Adrenal gland (tissue), 12 donors: ENCODE measurements around the gene ANKRD11. TPM values are rescaled to one million over a fixed set of nuclear protein-coding genes. Genes with fewer than 3 reads are reported as not detected.

ENCODE experiments used
- DNase-seq, 7 donors: peaks; one replicate each; pipeline ENCODE4 v3.0.0-alpha.2; 2019 to 2020
- H3K27ac ChIP-seq, 5 donors: fragments of 200-600 bp; sonication (generic) in 4 of 5; 1 replicate in 3 of 5; 2 replicates in 2 of 5; pipeline versions ENCODE4 v1.5.1 to v1.8.0; 2016 to 2020; ENCODE audit warnings: mild to moderate bottlenecking in 1 of 5
- H3K27me3 ChIP-seq: fragments of 200-600 bp; 2 replicates; pipeline ENCODE4 v1.8.0; 2021
- H3K36me3 ChIP-seq, 2 donors: fragments of 200-600 bp; replicated peaks in 1 of 2; 1 replicate in 1 of 2; 2 replicates in 1 of 2; pipeline versions ENCODE4 v1.5.1 to v1.8.0; 2018 to 2022
- H3K4me1 ChIP-seq, 2 donors: fragments of 200-600 bp; replicated peaks in 1 of 2; 1 replicate in 1 of 2; 2 replicates in 1 of 2; pipeline versions ENCODE4 v1.5.1 to v1.8.0; 2018 to 2021
- H3K4me3 ChIP-seq, 4 donors: fragments of 200-600 bp; sonication (generic) in 3 of 4; one replicate each; pipeline ENCODE4 v1.5.1; 2016 to 2018
- H3K9me3 ChIP-seq, 3 donors: fragments of 200-600 bp; sonication (generic) in 1 of 3; replicated peaks in 1 of 3; 1 replicate in 2 of 3; 2 replicates in 1 of 3; pipeline versions ENCODE4 v1.5.1 to v1.8.0; 2016 to 2021
- CTCF ChIP-seq, 6 experiments: fragments of 450-650 bp in 4 of 6; fragments of 200-600 bp in 2 of 6; sonication (generic) in 1 of 6; IDR thresholded peaks; 1 replicate in 5 of 6; 2 replicates in 1 of 6; pipeline versions ENCODE4 v1.5.1 to v1.8.0; 2016 to 2021; ENCODE audit warnings: antibody characterized with exemption in 6 of 6, mild to moderate bottlenecking in 2 of 6, moderate library complexity in 1 of 6
- POLR2A ChIP-seq, 2 donors: fragments of 450-650 bp; IDR thresholded peaks; one replicate each; pipeline ENCODE4 v1.6.1; 2017; ENCODE audit warnings: antibody characterized with exemption in 2 of 2, mild to moderate bottlenecking in 2 of 2, moderate library complexity in 1 of 2
- WGBS, 4 donors: extraction: QIAGEN DNeasy Blood & Tissue Kit in 2 of 4; methylation state at CpG; one replicate each; pipeline versions ENCODE4 v1.1.5 to v1.1.7; 2013 to 2017; 5-methylcytosine and 5-hydroxymethylcytosine counted together
- intact Hi-C, 2 donors: fragments of 100-400 bp; cut with DNase I; formaldehyde crosslinking; loops; one replicate each; pipeline versions ENCODE4 v1.14.1 to v1.15.0; 2022 to 2023
- polyA plus RNA-seq, 3 donors: library from polyadenylated mRNA; stranded (reverse); fragments of 200-250 nt in 2 of 3; fragments of 350-450 nt in 1 of 3; fragmentation: Illumina TruSeq in 1 of 3; extraction: RNeasy Lipid Tissue Mini Kit (QIAGEN cat#74804) in 1 of 3; gene quantifications; one replicate each; pipeline ENCODE4 v1.2.3, GENCODE V29; 2013 to 2014
- total RNA-seq, 9 donors: library from RNA; depleted of rRNA in 4 of 9; stranded (reverse); fragments of >200 nt in 4 of 9; fragments of 120-200 nt in 1 of 9; fragmentation: NEBNext Ultra II Directional in 1 of 9; extraction: Animal tissue kit (Norgen Biotek cat#: 25700) in 1 of 9; gene quantifications; one replicate each; pipeline versions ENCODE4 v1.1.0 to v1.2.4, GENCODE V29; 2013 to 2023
- donor health status: healthy with polysubstance abuse.
- donor health status: Bipolar disorder and iron deficiency.
- donor health status: DM: yes; HTN: yes; CAD: no.
- donor health status: DM: no; HTN: no; CAD: no.
- donor health status: DM: no; HTN: no; CAD: no.
- donor health status: DM: yes; HTN: yes; CAD: no.

ANKRD11 gene
- total and polyA plus RNA-seq, 12 donors = 29.7 to 127 (median 80.1) TPM

- Histone ChIP-seq H3K36me3 (no peaks in the 10 kb centered on the region), H3K27ac (peak overlapping the region in 3 of 5 donors; percentile 18 to 84 (median 69)), H3K4me1 (peaks cover 16 to 46% of the 10 kb centered on the region in 2 donors), H3K9me3 (no peaks in the 10 kb centered on the region), H3K27me3 (no peaks in the 10 kb centered on the region), H3K4me3 (no peak overlapping the region)
- TF ChIP-seq POLR2A (IDR thresholded peaks at IDR 0.05) = no peak
- TF ChIP-seq CTCF (IDR thresholded peaks at IDR 0.05) = no peak
- 73 to 84% (median 76%) methylated on average over 22 to 32 of the region's 32 CpGs for WGBS, 4 donors
- peak in 5 of 7 donors; percentile 46 to 67 (median 60) for DNase-seq
- intact Hi-C loops = no loop called here
Observed at GRCh38 chr16:89373355-89374110, 116.8 kb downstream of the ANKRD11 start.

- 57 to 74% (median 63%) methylated on average over 21 to 32 of the region's 32 CpGs for WGBS, 4 donors
- no peaks in the 10 kb centered on the region for H3K27me3 ChIP-seq
- peak overlapping the region; percentile 22 to 85 (median 79) for H3K27ac ChIP-seq
- TF ChIP-seq POLR2A (IDR thresholded peaks at IDR 0.05) = peak in 1 of 2 donors; percentile 63
- no peak for TF ChIP-seq CTCF (IDR thresholded peaks at IDR 0.05)
- peak overlapping the region in 1 of 4 donors; percentile 15 for H3K4me3 ChIP-seq
- no peaks in the 10 kb centered on the region for H3K9me3 ChIP-seq
- H3K36me3 ChIP-seq = no peaks in the 10 kb centered on the region
- H3K4me1 ChIP-seq = peaks cover 14 to 52% of the 10 kb centered on the region in 2 donors
- peak; percentile 81 to 90 (median 89) for DNase-seq
- intact Hi-C loops = no loop called here
Observed at GRCh38 chr16:89371968-89372634, 118.3 kb downstream of the ANKRD11 start.

GRCh38 chr16:89371386-89371785 lies 119.0 kb downstream of the ANKRD11 start:
- TF ChIP-seq CTCF (IDR thresholded peaks at IDR 0.05) = no peak
- TF ChIP-seq POLR2A (IDR thresholded peaks at IDR 0.05) = no peak
- WGBS, 4 donors = 94 to 98% (median 95%) methylated on average over 5 to 12 of the region's 12 CpGs
- H3K27me3 ChIP-seq = no peaks in the 10 kb centered on the region
- intact Hi-C loops = no loop called here
- no peak for DNase-seq
- peaks cover 14 to 52% of the 10 kb centered on the region in 2 donors for H3K4me1 ChIP-seq
- H3K4me3 ChIP-seq = no peak overlapping the region
- no peaks in the 10 kb centered on the region for H3K36me3 ChIP-seq
- no peaks in the 10 kb centered on the region for H3K9me3 ChIP-seq
- peak overlapping the region in 4 of 5 donors; percentile 70 to 85 (median 82) for H3K27ac ChIP-seq

- Histone ChIP-seq H3K27ac (peak overlapping the region in 1 of 5 donors; percentile 27), H3K4me3 (no peak overlapping the region), H3K9me3 (no peaks in the 10 kb centered on the region), H3K4me1 (peaks cover 14 to 52% of the 10 kb centered on the region in 2 donors), H3K36me3 (no peaks in the 10 kb centered on the region), H3K27me3 (no peaks in the 10 kb centered on the region)
- TF ChIP-seq POLR2A (IDR thresholded peaks at IDR 0.05) (no peak), CTCF (IDR thresholded peaks at IDR 0.05) (no peak)
- DNase-seq = no peak
- intact Hi-C loops = no loop called here
- 92 to 95% (median 93%) methylated on average over 5 to 15 of the region's 15 CpGs for WGBS, 4 donors
Observed at GRCh38 chr16:89370601-89371000, 119.8 kb downstream of the ANKRD11 start.
